Hippocampal formation (tissue), 2 donors: Measurements from ENCODE around the gene PLSCR2.
A peak's percentile ranks its signal among the peaks of the same experiment; 100 is the strongest.
"Not testable (repeated sequence)": the region's sequence is repeated elsewhere in the genome, so short reads cannot be mapped to it uniquely, and the experiment has no call there.

Experiments
- DNase-seq, 2 donors: peaks; one replicate each; lab custom pipeline; 2025; lab: John Stamatoyannopoulos, UW

The PLSCR2 gene, protein sequence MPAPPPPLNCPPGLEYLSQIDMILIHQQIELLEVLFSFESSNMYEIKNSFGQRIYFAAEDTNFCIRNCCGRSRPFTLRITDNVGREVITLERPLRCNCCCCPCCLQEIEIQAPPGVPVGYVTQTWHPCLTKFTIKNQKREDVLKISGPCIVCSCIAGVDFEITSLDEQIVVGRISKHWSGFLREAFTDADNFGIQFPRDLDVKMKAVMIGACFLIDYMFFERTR

DNA sequence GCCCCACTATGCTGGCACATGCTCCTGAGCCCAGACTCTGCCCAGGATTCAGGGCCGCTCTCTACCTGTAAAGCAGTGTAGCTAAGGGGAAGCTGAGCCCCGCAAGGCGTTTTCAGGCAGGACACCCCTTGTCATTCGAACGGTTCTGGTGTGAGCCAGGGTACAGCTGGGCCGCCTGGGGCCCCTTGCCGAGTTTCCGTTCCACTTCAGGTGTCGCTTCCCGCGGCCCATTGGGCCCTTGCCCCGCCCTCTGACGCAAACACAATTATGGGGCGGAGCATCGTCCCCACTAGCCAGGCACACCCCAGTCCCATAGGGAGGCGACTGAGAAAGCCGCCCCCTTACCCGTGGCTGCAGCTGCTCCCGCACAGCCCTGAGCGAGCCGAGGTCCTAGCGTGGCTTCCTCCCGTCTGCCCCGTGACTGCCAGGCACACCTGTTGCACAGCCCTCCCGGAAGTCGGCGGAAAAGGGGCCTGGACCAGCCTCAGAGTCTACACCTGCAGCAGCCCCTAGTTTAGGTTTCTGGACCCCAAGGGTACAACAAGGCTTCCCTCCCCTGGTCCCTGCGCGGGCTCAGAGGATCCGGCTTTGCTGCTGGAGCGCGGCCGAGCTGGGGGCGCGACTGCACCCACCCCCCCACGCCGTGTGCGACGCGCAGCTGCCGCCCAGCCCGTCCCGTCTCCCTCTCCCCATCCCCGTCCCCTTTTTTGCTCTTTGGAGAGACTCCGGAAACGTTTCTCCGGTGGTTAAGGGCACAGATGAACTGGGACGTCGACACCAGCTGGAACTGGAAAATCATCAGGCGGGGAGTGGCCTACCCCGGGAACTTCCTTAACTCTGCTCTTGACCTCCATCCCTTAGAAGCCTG, at the start of gene PLSCR2:
PLSCR2 (minus strand) TSS at position 412 of the 868 bp plus-strand sequence. CDS start 9,657 bp downstream, outside the sequence.
- peak in 1 of 2 donors; percentile 1 for DNase-seq

DNA sequence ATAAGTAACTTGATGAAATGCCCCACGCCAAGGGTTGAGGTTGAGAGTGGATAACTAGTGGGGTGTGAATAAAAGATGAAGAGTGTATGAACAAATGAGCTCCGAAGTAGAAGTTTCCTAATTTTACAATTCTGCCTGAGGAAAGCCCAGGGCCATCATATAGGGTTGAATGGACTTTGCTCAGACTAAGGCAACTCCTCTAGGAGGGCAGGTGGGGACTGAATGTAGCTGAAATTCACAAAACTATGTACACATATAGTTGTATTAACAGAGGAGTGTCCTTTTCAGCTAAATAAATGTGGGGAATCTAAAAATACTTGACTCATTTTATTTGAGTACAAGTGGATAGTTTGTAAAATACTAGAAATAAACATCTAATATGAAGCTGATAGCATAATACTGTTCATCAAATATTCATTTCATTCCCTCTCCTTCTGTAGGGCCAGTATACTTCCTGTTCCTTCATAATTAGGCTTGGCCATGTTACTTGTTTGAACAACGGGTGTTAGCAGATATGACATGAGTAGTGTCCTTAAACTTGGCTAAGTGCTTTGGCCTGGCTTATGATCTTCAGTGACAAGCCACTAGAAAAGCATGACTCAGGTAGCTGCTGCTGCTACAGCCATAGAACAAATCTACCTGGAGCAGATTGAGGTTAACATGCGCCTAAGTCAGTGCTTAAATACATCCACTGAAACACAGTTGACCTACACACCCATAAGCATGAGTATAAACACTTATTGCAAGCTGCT, 48.5 kb upstream of the PLSCR2 start:
- DNase-seq = no peak

DNA sequence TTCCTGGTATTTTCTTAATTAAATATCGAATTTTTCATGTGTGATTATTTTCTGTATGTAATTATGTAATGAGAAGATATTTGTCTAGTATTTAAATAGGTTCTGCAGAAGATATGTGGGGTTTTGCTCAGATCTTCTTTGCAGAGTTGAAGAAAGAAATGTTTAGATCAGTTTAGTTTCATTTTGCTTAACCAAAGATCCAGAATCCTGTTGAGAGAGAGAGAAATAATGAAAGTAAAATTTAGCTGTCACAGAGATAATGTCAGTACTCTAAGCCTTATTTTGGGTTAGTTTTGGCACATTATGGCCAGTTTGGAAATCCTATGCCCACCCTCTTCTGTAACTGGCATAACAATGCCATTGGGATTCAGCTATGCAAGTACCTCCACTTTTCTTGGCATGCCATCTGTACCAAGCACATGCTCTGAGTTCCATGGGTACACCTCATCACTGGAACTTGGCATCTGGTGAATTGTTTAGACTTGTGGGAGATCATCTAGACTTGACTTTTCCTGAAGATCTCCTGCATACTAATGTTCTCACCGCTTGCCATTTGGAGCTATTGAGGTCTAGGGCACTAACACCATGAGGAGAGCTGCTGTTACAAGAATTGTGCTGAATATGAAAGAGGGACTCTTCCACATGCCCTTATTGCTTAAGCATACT, 44.2 kb upstream of the PLSCR2 start:
- no peak for DNase-seq

DNA sequence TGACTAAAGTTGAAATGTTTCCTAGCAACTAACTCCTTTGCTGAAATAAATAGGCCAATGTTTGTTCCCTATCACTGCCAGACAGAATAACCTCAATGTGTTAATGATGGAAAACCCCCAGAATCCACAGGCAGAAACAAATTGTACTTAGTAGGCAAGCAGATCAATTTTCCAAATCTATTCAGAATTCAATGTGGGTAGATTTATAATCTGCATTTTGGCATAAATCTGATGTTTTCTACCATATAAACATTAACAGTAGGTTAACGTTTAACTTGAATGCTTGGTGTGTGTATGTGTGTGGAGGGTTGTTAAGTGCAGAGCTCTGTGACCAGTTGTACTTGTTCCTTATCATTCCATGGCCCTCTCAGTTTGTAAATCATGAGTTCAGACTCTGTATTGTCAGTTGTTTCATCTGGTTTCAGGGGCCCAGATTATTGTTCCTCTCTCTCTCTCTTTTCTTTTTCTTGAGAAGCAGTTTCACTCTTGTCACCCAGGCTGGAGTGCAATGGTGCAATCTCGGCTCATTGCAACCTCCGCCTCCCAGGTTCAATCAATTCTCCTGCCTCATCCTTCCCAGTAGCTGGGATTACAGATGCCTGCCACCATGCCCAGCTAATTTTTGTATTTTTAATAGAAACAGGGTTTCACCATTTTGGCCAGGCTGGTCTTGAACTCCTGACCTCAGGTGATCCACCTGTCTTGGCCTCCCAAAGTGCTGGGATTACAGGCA, 42.2 kb upstream of the PLSCR2 start:
- DNase-seq = no peak

DNA sequence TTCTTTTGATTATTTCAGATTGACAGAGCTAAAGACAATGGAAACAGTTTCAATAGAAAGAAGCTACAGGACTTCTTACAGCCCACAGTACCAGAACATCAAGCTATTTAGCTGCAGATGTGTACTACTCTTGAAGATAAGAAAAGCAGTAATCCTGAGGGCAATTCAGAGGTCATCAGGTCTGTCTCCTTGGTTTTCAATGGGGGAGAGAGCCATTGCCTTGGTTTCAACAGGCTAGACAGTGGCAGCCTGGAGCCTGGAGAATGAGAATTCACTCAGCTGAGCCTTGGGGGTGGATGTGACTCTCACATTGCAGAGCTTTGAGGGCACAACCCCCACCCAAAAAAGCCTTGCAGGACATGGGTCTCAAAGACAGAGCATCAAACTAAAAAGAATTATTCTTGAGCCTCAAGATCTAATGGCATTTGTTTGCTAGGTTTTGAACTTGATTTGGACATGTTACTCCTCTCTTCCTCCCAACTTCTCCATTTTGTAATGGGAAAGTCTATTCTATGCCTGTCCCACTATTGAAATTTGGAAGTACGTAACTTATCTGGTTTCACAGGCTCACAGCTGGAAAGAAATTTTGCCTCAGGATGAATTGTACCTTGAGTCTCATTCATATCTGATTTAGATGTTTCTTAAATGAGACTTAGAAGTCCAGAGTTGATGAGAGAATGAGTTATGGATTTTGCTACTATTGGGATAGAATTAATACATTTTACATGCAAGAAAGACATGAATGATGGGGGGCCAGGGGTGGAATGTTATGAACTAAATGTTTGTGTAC, 38.2 kb upstream of the PLSCR2 start:
- no peak for DNase-seq

DNA sequence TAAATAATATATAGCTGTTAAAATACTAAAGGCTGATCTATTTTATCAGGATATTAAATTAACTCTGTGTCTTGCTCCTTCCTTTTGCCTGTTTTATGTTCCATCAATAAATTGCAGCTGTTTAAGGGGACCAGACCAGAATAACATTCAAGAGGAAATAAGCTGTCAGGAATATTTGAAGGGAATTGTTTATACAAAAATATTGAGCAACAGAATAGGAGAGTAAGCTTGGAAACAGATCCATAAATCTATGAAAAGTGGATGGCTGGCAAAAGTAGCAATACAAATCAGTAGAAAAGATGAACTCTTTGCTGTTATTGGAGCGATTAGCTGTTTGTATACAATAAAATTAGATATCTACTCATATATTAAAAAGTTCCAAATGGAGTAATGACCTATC, 36.2 kb upstream of the PLSCR2 start:
- no peak for DNase-seq

DNA sequence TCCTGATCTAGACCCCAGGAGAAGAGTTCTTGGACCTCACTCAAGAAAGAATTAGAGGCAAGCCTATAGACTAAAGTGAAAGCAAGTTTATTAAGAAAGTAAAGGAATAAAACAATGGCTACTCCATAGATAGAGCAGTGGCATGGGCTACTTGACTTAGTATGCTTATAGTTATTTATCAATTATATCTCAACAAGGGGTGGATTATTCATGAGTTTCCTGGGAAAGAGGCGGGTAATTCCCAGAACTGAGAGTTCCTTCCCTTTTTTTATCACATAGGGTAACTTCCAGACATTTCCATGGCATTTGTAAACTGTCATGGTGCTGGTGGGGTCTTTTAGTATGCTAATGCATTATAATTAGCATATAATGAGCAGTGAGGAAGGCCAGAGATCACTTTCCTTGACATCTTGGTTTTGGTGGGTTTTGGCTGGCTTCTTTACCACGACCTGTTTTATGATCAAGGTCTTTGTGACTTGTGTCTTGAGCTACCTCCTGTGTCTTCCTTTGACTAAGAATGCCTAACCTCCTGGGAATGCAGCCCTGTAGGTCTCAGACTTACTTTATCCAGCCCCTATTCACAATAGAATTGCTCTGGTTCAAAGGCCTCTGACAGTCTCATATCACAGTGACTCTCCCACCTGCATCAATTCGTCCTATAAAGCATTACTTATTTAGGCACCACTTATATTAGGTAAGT, 35.3 kb upstream of the PLSCR2 start:
- DNase-seq = no peak

DNA sequence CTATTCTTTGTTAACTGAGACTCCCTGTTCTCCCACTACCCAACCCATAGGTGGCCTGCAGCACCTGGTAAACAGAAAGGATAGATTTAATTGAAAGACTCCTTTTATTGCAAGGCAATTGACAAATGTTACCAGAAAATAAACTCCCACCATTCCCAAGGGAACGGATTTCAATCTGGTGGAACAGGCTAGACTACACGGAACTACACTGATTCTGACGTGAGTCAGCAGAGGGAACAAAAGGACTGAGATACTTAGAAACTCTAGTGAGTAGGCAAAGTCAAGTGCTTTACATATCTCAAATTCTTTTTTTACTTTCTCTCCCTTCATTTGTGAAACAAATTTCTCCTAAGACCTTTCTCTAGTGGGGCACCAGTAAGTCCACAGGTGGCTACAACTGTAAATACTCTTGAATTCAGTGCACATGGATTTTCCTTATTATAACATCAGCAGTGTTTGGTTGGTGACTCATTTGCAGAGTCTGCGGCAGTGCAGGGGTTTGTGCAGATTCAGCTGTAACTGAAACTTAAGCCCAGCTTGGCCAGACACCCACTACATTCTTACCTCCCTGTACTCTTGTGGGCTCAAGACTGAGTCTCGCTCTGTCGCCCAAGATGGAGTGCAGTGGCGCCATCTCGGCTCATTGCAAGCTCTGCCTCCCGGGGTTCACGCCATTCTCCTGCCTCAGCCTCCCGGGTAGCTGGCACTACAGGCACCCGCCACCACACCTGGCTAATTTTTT, 34.3 kb upstream of the PLSCR2 start:
- no peak for DNase-seq

DNA sequence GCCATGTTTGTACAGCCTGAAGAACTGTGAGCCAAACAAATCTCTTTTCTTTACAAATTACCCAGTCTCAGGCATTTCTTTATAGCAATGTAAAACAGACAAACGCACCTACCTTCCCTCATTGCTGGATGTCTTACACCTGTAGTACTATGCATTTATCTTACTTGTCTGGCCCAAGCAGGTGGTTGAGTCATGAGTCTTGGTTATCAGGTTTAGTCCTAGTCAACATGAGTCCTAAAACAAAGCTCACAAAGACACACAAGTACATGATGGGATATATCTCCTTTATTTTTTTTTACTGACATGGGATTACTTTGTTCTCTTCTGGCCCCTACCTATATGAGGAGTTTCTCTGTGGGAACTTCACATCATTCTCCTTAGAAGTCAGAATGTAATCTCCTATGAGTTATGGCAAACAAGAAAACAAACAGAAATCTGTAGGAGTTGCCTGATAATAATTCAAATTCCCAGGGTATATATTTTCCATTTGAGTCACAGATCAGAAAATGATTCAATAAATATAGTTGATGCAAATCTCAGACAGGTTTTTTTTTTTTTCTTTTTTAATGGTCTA, 33.6 kb upstream of the PLSCR2 start:
- no peak for DNase-seq

DNA sequence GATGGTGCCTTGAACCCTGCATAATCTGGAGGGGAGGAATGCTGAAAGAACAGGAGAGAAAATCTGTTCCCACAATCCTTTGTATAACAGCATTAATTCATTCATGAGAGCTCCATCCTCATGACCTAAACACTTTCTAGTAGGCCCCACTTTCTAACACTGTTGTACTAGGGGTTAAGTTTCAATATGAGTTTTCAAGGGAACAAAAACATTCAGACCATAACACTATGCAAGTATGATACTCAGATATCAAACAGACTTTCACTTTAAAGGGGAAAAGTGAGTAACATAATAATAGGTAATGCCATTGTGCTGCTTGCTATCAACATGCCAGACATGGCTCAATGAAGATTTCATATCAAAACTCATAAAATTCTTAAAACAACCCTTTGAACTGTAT, 32.4 kb upstream of the PLSCR2 start:
- no peak for DNase-seq

DNA sequence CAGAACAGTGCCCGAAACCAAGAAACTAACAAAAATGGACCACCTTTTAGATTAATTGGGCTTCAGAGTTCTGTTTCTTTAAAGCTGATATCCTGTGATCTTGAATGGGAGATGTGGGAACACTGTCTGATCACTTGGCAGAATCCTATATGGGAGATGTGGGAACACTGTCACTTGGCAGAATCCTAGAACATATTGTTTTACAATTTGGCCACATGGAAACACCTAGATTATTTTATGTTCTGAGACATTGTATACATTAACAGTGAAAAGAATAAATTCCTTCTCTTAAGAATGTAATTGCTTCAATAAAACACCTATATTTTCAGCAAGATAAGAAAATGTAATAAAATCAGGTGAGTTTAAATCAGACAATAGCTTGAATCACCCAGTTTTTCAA, 30.3 kb upstream of the PLSCR2 start:
- DNase-seq = no peak

DNA sequence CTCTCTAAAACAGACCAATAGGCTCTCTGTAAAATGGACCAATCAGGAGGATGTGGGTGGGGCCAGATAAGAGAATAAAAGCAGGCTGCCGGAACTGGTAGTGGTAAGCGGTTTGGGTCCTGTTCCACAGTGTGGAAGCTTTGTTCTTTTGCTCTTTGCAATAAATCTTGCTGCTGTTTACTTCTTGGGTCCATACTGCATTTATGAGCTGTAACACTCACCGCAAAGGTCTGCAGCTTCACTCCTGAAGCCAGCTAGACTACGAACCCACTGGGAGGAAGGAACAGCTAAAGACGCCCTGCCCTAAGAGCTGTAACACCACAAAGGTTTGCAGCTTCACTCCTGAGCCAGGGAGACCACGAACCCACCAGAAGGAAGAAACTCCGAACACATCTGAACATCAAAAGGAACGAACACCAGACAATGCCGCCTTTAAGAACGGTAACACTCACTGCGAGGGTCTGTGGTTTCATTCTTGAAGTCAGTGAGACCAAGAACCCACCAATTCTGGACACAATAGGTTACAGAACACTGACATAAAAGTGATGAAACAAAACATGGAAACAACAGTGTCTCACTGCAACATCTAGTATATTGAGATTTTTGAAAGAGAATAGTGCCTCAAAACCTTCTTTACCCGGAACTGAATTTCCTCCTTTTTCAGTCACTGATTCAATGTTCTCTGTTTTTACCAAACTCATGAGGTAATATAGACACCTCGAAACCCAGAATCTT, 28.8 kb upstream of the PLSCR2 start:
- no peak for DNase-seq

DNA sequence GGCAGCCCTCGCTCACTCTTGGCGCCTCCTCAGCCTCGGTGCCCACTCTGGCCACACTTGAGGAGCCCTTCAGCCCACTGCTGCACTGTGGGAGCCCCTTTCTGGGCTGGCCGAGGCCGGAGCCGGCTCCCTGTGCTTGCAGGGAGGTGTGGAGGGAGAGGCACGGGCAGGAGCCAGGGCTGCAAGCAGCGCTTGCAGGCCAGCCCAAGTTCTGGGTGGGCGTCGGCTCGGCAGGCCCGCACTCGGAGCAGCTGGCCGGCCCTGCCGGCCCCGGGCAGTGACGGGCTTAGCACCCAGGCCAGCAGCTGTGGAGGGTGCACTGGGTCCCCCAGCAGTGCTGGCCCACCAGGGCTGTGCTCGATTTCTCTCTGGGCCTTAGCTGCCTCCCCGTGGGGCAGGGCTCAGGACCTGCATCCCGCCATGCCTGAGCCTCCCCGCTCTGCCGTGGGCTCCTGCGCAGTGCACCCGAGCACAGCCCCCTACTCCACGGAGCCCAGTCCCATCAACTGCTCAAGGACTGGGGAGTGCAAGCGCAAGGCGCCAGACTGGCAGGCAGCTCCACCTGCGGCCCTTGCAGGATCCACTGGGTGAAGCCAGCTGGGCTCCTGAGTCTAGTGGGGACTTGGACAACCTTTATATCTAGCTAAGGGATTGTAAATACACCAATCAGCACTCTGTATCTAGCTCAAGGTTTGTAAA, 27.9 kb upstream of the PLSCR2 start:
- DNase-seq = not testable (repeated sequence)

DNA sequence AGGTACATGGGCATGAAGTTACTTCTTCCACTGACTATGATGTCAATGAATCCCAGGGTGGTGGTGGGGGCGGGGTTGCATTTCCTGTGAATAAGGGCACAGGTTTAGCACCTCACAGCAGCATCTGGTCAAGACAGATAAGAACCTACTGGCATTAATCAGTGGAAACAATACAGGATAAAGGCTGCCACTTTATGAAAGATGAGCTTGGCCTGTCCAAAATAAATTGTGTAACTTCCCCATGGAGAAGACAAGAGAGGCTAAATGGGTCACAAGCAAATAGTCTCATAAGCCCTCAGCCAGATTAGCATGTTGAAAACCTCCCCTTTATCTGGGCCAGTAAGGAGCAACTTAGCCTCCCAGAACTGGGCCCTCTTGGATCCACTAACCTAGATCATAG, 27.4 kb upstream of the PLSCR2 start:
- DNase-seq = no peak

DNA sequence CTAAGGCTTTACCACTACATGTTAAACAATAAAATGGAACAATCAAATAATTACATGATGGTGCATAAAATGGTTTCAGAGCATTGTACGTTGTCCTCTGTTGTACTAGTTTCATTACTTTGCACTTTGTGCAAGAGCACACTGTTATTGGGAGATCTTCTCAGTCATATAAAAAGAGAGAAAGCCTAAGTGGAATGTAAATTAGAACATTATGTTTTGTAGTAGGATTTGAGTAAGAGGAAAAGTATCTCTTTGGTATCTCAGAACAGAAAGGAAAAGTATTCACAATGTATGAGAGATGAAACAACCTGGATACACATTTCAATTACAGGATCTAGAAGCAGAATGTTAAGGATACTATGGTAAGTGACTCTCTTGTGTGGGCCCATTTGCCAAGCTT, 26.9 kb upstream of the PLSCR2 start:
- no peak for DNase-seq

DNA sequence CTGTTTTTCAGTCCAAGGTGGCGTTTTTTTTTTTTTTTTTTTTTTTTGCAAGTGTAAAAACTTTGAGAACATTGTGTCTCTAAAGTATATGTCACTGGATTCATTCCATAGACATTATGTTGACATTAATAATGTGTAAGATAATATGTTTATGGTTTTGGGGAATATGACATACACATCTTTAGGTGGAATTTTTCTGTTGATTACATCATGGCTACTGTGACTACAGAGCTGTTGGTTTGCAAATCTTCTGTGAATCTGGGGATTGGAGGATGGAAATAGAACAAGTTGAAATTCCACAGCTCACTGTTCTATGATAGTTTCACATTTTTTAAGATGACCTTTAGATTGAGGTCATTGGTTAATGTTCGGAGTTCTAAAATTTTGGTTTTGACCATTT, 24.4 kb upstream of the PLSCR2 start:
- DNase-seq = no peak

DNA sequence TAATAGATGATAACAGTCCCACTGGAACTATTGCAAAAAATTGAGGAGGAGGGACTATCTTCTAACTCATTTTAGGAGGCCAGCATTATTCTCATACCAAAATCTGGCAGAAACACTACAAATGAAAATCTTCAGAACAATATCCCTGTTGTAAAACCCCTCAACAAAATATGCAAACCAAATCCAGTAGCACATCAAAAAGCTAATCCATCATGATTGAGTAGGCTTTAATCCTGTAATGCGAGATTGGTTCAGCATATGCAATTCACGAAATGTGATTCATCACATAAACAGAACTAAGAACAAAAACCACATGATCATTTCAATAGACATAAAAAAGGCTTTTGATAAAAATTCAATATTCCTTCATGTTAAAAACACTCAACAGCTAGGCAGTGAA, 23.9 kb upstream of the PLSCR2 start:
- no peak for DNase-seq

DNA sequence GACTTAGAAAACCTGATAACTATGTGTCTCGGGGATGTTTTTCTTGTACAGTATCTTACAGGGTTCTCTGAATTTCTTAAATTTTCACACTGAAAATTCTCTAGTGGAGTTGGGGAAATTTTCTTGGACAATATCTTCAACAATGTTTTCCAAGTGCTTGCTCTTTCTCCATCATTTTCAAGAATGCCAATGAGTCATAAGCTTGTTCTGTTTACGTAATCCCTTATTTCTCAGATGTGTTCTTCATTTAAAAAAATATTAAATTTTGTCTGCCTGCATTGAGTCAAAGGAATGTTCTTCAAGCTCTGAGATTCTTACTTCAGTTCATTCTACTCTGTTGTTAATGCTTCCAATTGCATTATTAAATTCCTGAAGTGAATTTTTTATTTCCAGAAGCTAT, 21.9 kb upstream of the PLSCR2 start:
- no peak for DNase-seq
